AG08395 (cell line): ENCODE measurements around the gene COL1A1.

Source experiments
- DNase-seq: peaks from one replicate; pipeline ENCODE4 v3.0.0; 2012; ENCODE audit warnings: mixed read lengths, low spot score

COL1A1 gene

GRCh38 chr17:50153650-50154575 lies 47.5 kb downstream of the COL1A1 start:
- DNase-seq = no peak

- no peak for DNase-seq
These were observed 48.7 kb downstream of the COL1A1 start for GRCh38 chr17:50152736-50153135.

- DNase-seq = peak; percentile 85
These were observed 49.4 kb downstream of the COL1A1 start for GRCh38 chr17:50151937-50152547.

GRCh38 chr17:50151041-50151936 lies 50.1 kb downstream of the COL1A1 start:
- DNase-seq = peak; percentile 91

- DNase-seq = no peak
These were observed 50.9 kb downstream of the COL1A1 start, which contains the start of gene PPP1R9B for GRCh38 chr17:50150354-50151040. PPP1R9B (minus strand) TSS chr17:50150677; CDS start chr17:50150513, 164 bp downstream.

- DNase-seq = no peak
These were observed 51.7 kb downstream of the COL1A1 start for GRCh38 chr17:50149417-50150353.

- no peak for DNase-seq
These were observed 52.4 kb downstream of the COL1A1 start for GRCh38 chr17:50149091-50149416.

- DNase-seq = peak; percentile 54
These were observed 53.0 kb downstream of the COL1A1 start for GRCh38 chr17:50148226-50149090.

GRCh38 chr17:50147841-50148225 lies 53.6 kb downstream of the COL1A1 start:
- peak; percentile 58 for DNase-seq

GRCh38 chr17:50146927-50147665 lies 54.3 kb downstream of the COL1A1 start:
- no peak for DNase-seq

GRCh38 chr17:50146230-50146926 lies 55.1 kb downstream of the COL1A1 start:
- no peak for DNase-seq

- no peak for DNase-seq
These were observed 55.8 kb downstream of the COL1A1 start for GRCh38 chr17:50145532-50146229.

GRCh38 chr17:50144845-50145531 lies 56.4 kb downstream of the COL1A1 start:
- DNase-seq = no peak

- DNase-seq = no peak
These were observed 57.1 kb downstream of the COL1A1 start for GRCh38 chr17:50144355-50144754.

- DNase-seq = no peak
These were observed 57.8 kb downstream of the COL1A1 start for GRCh38 chr17:50143461-50144176.

- DNase-seq = no peak
These were observed 59.7 kb downstream of the COL1A1 start for GRCh38 chr17:50141745-50142110.
